ENCODE data around the gene GYPA. TPM values are rescaled to one million over a fixed set of nuclear protein-coding genes. Genes with fewer than 3 reads are reported as not detected.
"Not testable (repeated sequence)": the region's sequence is repeated elsewhere in the genome, so short reads cannot be mapped to it uniquely, and the experiment has no call there.

Gene GYPA
- total and polyA plus RNA-seq, 4 donors, result 338 TPM; not detected in 3

- H3K36me3 ChIP-seq (ENCODE audit: control insufficient read depth in 4 of 4, insufficient read depth in 3 of 4, low read depth in 1 of 4, low read length in 3 of 4), result no peaks in the 10 kb centered on the region
- TF ChIP-seq REST (IDR thresholded peaks at IDR 0.05) (no peak), RXRA (IDR thresholded peaks at IDR 0.05) (no peak), GABPA (IDR thresholded peaks at IDR 0.05 in 1 of 2, conservative IDR thresholded peaks at IDR 0.05 in 1 of 2) (no peak), ATF3 (IDR thresholded peaks at IDR 0.05) (no peak), ZBTB33 (IDR thresholded peaks at IDR 0.05) (no peak), YY1 (IDR thresholded peaks at IDR 0.05) (no peak)
- no peaks in the 10 kb centered on the region for H3K27me3 ChIP-seq (ENCODE audit: control insufficient read depth in 4 of 4, insufficient read depth in 4 of 4, low read length in 3 of 4)
- H3K9ac ChIP-seq (ENCODE audit: low read depth in 1 of 2, low read length in 2 of 2), result no peak overlapping the region
- WGBS, result 68% methylated on average over 2 of the region's 2 CpGs
- no peaks in the 10 kb centered on the region for H3K9me3 ChIP-seq (ENCODE audit: control insufficient read depth in 4 of 4, low read length in 3 of 4)
- H3K4me1 ChIP-seq (ENCODE audit: control insufficient read depth in 4 of 4, insufficient read depth in 4 of 4, low read length in 3 of 4), result no peaks in the 10 kb centered on the region
- no peak overlapping the region for H3K27ac ChIP-seq (ENCODE audit: low read depth in 1 of 2, low read length in 2 of 2)
- no peak for DNase-seq (ENCODE audit: low spot score)
- H3K4me3 ChIP-seq (ENCODE audit: low read depth in 1 of 3, low read length in 3 of 3), result no peak overlapping the region
These were observed 13.5 kb upstream of the GYPA start for GRCh38 chr4:144154044-144154443.

- not testable (repeated sequence) for H3K9me3 ChIP-seq (ENCODE audit: control insufficient read depth in 4 of 4, low read length in 3 of 4); H3K27ac ChIP-seq (ENCODE audit: low read depth in 1 of 2, low read length in 2 of 2); H3K4me3 ChIP-seq (ENCODE audit: low read depth in 1 of 3, low read length in 3 of 3); H3K9ac ChIP-seq (ENCODE audit: low read depth in 1 of 2, low read length in 2 of 2); DNase-seq (ENCODE audit: low spot score); H3K36me3 ChIP-seq (ENCODE audit: control insufficient read depth in 4 of 4, insufficient read depth in 3 of 4, low read depth in 1 of 4, low read length in 3 of 4); H3K4me1 ChIP-seq (ENCODE audit: control insufficient read depth in 4 of 4, insufficient read depth in 4 of 4, low read length in 3 of 4); H3K27me3 ChIP-seq (ENCODE audit: control insufficient read depth in 4 of 4, insufficient read depth in 4 of 4, low read length in 3 of 4)
- TF ChIP-seq CTCF (IDR thresholded peaks at IDR 0.05; ENCODE audit: low read depth, low read length, missing input control) (peak; percentile 66), RAD21 (IDR thresholded peaks at IDR 0.05) (peak; percentile 62 to 75)
- 34% methylated on average over 4 of the region's 4 CpGs for WGBS
These were observed 2.3 kb upstream of the GYPA start for GRCh38 chr4:144142690-144143326.

GRCh38 chr4:144141493-144141892 is 975 bp upstream of the GYPA start:
- no peak overlapping the region for H3K27ac ChIP-seq (ENCODE audit: low read depth in 1 of 2, low read length in 2 of 2)
- no peaks in the 10 kb centered on the region for H3K36me3 ChIP-seq (ENCODE audit: control insufficient read depth in 4 of 4, insufficient read depth in 3 of 4, low read depth in 1 of 4, low read length in 3 of 4)
- no peaks in the 10 kb centered on the region for H3K9me3 ChIP-seq (ENCODE audit: control insufficient read depth in 4 of 4, low read length in 3 of 4)
- WGBS, result 71% methylated on average over 2 of the region's 2 CpGs
- H3K4me3 ChIP-seq (ENCODE audit: low read depth in 1 of 3, low read length in 3 of 3), result no peak overlapping the region
- no peaks in the 10 kb centered on the region for H3K27me3 ChIP-seq (ENCODE audit: control insufficient read depth in 4 of 4, insufficient read depth in 4 of 4, low read length in 3 of 4)
- TF ChIP-seq MAX (IDR thresholded peaks at IDR 0.05) (no peak), JUND (IDR thresholded peaks at IDR 0.05) (no peak), NR2F2 (IDR thresholded peaks at IDR 0.05) (no peak), RAD21 (IDR thresholded peaks at IDR 0.05) (no peak), FOXA1 (IDR thresholded peaks at IDR 0.05) (no peak), FOXA2 (IDR thresholded peaks at IDR 0.05) (no peak), REST (IDR thresholded peaks at IDR 0.05) (no peak), GABPA (IDR thresholded peaks at IDR 0.05 in 1 of 2, conservative IDR thresholded peaks at IDR 0.05 in 1 of 2) (no peak), TAF1 (conservative IDR thresholded peaks at IDR 0.05) (no peak), HNF4A (conservative IDR thresholded peaks at IDR 0.05) (no peak)
- DNase-seq (ENCODE audit: low spot score), result no peak
- H3K4me1 ChIP-seq (ENCODE audit: control insufficient read depth in 4 of 4, insufficient read depth in 4 of 4, low read length in 3 of 4), result no peaks in the 10 kb centered on the region
- no peak overlapping the region for H3K9ac ChIP-seq (ENCODE audit: low read depth in 1 of 2, low read length in 2 of 2)
